Sigmoid colon (tissue), 4 donors: ENCODE results near the gene DDX3X.

Experiments used
- EP300 ChIP-seq, 4 donors: sonication (generic); formaldehyde crosslinking; IDR thresholded peaks; one replicate each; pipeline ENCODE4 v1.6.1; 2017; ENCODE audit warnings: antibody characterized with exemption in 4 of 4
- POLR2A ChIP-seq, 2 donors: fragments of 450-650 bp; IDR thresholded peaks; one replicate each; pipeline ENCODE4 v1.6.1; 2016; ENCODE audit warnings: antibody characterized with exemption in 2 of 2, mild to moderate bottlenecking in 2 of 2, moderate library complexity in 2 of 2
- POLR2AphosphoS5 ChIP-seq, 4 donors: sonication (generic); formaldehyde crosslinking; IDR thresholded peaks; one replicate each; pipeline ENCODE4 v1.6.1; 2017; ENCODE audit warnings: antibody characterized with exemption in 4 of 4
- TF ChIP-seq, protein P1 (sequence below), 4 experiments: fragments of 450-650 bp in 3 of 4; fragments of 200-600 bp in 1 of 4; IDR thresholded peaks; one replicate each; pipeline ENCODE4 v1.5.1; 2016 to 2019; ENCODE audit warnings: antibody characterized with exemption in 4 of 4, mild to moderate bottlenecking in 3 of 4, moderate library complexity in 2 of 4

GRCh38 chrX:41373989-41374606, 40.1 kb downstream of the DDX3X start:
- TF ChIP-seq EP300 (IDR thresholded peaks at IDR 0.05) (no peak), POLR2A (IDR thresholded peaks at IDR 0.05) (no peak), POLR2AphosphoS5 (IDR thresholded peaks at IDR 0.05) (no peak)
- TF ChIP-seq, protein P1, sequence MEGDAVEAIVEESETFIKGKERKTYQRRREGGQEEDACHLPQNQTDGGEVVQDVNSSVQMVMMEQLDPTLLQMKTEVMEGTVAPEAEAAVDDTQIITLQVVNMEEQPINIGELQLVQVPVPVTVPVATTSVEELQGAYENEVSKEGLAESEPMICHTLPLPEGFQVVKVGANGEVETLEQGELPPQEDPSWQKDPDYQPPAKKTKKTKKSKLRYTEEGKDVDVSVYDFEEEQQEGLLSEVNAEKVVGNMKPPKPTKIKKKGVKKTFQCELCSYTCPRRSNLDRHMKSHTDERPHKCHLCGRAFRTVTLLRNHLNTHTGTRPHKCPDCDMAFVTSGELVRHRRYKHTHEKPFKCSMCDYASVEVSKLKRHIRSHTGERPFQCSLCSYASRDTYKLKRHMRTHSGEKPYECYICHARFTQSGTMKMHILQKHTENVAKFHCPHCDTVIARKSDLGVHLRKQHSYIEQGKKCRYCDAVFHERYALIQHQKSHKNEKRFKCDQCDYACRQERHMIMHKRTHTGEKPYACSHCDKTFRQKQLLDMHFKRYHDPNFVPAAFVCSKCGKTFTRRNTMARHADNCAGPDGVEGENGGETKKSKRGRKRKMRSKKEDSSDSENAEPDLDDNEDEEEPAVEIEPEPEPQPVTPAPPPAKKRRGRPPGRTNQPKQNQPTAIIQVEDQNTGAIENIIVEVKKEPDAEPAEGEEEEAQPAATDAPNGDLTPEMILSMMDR (IDR thresholded peaks at IDR 0.05), result no peak
